ENCODE results near the gene RALBP1.
"Not testable (repeated sequence)": the region's sequence is repeated elsewhere in the genome, so short reads cannot be mapped to it uniquely, and the experiment has no call there.

RALBP1 gene

DNA sequence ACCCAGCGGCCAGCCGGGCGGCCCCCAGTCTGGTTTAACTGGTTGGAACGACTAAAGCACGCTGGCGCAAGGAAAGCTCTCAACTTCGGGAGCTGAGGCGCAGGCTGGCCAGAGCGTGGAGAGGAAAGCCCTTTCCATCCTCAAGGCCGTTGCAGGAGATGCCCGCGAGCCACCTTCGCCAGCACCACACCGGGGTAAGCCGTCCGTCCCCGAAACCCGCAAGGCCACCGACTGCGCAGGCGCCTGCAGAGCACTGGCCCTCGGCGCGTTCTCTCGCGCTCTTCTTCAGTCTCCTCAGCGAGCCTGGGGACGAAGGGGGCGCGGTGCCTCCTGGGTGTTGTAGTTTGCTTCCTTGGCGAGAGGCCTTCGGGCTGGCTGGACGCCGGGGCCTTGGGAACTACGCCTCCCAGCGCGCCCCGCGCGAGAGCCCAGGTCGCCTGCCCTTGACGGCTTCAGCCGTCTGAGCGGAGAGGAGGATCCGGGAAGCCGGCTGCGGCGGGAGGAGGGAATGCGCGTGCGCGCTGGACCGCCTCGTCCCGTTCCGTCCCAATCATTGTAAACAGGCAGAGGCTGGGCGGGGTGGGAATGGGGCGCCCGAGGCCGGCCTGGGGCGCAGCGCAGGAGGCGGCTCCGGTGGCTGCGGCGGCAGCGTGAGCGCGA, at the start of gene RALBP1:
TSS of gene RALBP1 (plus strand) at position 531 of the 660 bp plus-strand sequence. CDS start 37,533 bp downstream, outside the sequence.
- peak; percentile 95 for DNase-seq (ENCODE audit: low read depth, low spot score)

DNA sequence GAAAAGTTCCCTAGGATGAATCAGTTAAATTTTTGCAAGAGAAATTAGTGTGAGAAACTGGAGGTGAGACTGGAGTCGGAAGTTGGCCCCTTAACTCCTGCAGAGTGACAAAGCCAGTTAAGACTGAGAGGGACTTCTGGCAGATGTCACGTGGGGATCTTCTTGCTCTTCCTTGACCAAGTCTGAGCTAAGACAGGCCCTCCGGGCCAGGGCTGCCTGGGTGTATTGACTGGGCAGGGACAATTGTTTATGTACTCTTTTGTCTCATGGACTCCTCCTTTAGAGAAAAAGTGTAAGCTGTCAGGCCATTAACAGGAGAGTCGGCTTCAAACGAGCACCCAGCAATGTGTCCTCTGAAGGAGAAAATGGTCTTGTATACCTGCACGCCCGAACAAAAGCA, 48.6 kb upstream of the RALBP1 start:
- DNase-seq (ENCODE audit: low read depth, low spot score), result no peak

GRCh38 chr18:9428301-9428706, 47.0 kb upstream of the RALBP1 start:
- DNase-seq (ENCODE audit: low read depth, low spot score), result no peak

DNA sequence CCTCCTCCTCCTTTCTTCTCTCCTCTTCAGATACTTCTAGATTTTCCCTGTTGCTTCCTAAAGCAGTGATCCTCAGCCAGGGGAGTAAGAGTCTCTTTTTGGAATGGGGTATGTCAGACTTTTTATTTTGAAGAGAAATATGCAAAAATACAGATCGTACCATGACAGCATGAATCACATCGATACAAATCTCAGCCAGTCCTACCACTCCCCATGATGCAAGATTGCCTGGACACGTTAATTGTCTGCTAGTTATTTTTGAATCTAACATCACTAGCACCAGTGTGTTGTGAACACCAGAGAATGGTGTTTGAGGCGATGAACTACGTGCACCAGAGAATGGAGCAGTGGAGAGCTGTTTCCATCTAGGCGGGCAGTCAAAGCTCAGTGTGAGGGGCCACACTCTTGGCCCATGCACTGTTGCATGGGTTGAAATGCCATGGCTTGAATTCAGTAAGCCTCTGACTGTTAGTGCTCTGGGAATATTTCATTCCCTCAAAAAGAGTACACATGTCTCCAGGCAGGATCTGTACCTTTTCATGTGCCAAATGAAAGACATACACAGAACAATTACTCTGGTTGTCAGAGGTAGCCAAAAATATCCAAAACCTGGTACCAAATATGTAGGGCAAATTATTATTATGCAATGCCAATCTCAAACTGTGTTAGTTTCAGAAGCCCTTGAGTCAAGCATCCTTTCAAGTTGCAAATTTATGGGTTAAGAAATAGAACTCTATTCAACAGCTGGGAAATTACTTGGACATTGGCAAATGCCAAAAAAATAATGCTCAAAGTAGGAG, 46.3 kb upstream of the RALBP1 start:
- no peak for DNase-seq (ENCODE audit: low read depth, low spot score)

DNA sequence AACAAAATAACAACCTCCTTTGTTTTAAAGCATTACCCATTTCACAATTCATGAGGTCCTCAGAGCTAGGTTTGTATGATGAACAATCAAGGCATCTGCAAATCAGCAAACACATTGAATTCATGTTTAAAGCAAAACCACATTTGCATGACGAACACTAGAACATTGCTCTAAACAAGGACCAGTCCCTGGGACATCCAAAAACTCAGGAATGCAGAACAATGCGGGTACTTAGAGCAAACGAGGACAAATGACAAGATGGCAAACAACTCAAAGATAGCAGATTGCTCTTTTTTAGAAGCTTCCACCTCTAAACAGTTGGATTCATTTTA, 45.7 kb upstream of the RALBP1 start:
- DNase-seq (ENCODE audit: low read depth, low spot score), result no peak

DNA sequence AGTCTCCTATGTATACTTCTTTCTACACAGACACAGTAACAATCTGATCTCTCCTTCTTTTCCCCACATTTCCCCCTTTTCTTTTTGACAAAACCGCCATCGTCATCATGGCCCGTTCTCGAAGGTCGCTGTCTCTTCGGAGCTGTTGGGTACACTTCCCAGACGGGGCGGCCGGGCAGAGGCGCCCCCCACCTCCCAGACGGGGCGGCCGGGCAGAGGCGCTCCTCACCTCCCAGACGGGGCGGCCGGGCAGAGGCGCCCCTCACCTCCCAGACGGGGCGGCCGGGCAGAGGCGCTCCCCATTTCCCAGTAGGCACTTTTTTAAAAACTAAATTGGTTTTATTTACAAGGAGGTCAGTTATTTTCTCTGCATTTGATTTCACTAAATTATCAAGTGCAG, 45.0 kb upstream of the RALBP1 start:
- not testable (repeated sequence) for DNase-seq (ENCODE audit: low read depth, low spot score)

- no peak for DNase-seq (ENCODE audit: low read depth, low spot score)
Observed at GRCh38 chr18:9431296-9431695, 44.0 kb upstream of the RALBP1 start.

DNA sequence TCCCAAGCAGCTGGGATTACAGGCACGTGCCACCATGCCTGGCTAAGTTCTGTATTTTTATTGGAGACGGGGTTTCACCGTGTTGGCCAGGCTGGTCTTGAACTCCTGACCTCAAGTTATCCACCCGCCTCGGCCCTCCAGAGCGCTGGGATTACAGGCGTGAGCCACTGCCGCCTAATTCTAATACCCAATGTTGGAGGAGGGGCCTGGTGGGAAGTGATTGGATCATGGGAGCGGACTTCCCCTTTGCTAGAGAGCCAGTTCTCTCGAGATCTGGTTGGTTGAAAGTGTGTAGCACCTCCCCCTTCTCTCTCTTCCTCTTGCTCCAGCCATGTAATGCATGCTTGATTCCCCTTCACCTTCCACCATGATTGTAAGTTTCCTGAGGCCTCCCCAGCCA, 42.2 kb upstream of the RALBP1 start:
- not testable (repeated sequence) for DNase-seq (ENCODE audit: low read depth, low spot score)

DNA sequence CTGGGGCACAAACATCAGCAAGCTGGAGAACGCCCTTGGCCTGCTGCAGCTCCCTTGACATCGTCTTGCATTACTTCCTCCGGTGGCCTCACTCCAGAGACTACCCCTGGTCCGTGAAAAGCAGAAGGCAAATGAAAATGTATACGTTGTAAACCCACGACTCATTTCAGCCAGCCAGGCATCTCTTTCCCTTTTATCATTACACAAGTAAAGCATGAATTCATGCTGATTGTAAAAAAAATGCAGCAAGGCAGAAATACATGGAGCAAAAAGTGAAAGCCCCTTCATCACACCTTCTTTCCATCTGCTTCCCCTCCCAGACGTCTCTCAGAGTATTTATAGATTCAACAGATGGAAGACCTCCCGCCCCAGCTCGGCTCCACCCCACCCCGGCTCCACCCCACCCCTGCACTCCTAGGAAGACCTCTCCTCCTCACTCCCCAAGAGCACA, 41.6 kb upstream of the RALBP1 start:
- no peak for DNase-seq (ENCODE audit: low read depth, low spot score)

DNA sequence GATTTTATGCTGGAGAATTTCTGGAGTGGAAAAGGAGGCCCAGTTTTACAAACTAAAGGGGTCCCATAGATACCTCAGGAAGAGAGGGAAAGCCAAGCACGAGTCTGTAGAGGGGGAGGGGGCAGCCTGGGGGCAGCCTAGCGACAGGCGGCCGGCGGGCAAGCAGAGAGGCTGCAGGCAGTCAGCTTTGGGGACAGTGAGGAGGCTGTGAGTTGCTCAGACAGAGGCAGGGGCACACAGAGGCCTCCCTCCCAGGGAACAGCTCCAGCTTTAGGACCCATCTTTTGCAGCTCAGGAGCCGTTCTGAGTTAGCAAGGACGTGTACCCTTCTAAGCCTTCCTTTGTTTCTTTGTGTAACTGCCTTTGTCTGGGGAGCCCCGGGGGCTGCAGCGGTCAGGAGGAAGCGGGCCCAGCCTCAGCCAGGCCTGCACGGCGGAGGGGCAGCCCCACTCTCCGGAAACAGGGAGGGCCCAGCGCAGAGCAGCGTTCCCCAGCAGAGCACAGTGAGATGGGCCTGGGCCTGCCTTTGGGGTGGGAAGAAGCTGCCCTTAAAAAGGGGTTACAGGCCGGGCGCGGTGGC, 41.1 kb upstream of the RALBP1 start:
- no peak for DNase-seq (ENCODE audit: low read depth, low spot score)

GRCh38 chr18:9435041-9435440, 40.3 kb upstream of the RALBP1 start:
- DNase-seq (ENCODE audit: low read depth, low spot score), result no peak

- DNase-seq (ENCODE audit: low read depth, low spot score), result no peak
Observed at GRCh38 chr18:9436206-9436929, 38.9 kb upstream of the RALBP1 start.

- no peak for DNase-seq (ENCODE audit: low read depth, low spot score)
Observed at GRCh38 chr18:9437021-9437437, 38.3 kb upstream of the RALBP1 start.

GRCh38 chr18:9437672-9438071, 37.6 kb upstream of the RALBP1 start:
- no peak for DNase-seq (ENCODE audit: low read depth, low spot score)

DNA sequence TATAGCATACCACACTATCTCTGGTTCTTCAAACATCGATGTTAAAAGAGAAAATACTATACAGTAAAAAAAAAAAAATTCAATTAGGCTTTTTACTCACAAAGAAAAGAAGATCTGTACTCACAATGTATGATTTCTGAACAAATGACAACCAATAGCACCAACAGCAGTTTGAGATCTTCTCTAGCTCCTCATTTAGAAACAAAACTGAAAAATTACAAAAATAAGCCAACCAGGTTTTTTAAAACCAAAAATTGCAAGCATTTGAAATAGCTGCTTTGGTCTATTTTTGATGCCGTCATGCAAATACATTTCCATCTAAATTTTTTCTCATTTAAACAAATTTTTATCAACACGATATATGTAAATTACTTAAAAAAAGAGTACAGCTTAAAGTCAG, 34.3 kb upstream of the RALBP1 start:
- DNase-seq (ENCODE audit: low read depth, low spot score), result no peak

DNA sequence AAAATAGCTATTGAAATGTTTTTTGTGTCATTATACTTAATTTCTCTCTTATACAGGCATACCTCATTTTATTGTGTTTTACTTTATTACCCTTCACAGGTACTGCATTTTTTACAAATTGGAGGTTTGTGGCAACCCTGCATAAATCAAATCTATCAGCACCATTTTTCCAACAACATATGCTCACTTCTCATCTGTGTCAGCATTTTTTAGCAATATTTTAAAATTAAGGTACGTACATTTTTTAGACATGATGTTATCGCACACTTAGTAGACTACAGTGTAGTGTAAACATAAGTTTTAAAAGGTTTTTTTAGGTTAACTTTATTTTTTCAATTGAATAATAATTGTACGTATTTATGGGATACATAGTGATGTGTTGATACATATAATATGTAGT, 30.8 kb upstream of the RALBP1 start:
- DNase-seq (ENCODE audit: low read depth, low spot score), result no peak

DNA sequence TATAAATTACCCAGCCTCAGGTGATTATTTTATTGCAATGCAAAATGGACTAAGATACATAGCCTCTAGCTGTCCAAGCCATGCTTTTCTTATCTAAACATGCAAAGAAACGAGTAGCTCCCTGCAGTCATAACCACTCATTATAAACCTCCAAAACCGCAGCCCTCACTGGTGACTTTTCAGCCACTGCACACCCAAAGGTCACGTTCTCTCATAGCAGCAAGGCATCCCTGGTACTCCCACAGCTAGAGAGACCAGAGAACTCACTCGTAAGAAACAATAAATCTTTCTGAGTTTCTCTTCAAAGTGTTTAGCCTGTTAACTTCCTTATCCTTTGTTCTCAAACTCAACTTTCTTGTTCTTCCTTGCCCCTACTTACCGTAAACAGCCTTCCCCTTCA, 28.5 kb upstream of the RALBP1 start:
- no peak for DNase-seq (ENCODE audit: low read depth, low spot score)

GRCh38 chr18:9447334-9447733, 28.0 kb upstream of the RALBP1 start:
- DNase-seq (ENCODE audit: low read depth, low spot score), result no peak

DNA sequence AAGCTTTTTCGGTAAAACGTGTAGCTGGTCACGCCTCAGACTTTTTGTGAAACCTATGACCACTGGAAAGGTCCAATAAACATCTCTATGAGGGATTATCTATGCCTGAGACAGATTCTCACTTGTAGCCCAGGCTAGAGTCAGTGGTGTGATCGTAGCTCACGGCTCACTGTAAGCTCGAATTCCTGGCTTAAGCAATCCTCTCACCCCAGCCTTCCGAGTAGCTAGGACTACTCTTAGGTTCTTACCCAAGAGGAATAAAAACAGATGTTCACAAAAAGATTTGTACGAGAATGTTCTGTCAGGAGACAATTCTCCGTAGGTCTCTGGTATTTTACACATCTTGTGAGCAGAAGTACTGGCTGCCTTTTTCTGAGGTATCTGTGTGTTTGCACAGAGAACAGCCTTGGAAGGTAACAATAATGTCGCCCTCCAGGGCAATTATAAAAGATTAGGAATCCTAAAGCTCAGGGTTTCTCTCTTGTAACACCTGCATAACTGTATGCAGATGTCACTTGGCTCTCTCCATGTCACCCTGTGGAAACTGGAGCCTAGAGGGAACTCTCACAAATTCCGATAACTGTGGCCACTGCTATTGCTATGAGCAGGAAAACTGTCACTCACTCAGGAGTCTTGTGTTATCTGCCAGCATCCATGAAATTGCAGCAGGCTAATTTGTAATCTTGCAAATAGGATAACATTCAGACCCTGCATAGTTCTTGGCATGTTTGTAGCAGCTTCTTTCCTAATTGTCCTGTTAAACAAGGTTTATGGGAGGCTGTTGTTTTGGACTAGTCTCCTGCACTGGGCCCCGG, 25.5 kb upstream of the RALBP1 start:
- DNase-seq (ENCODE audit: low read depth, low spot score), result no peak

- not testable (repeated sequence) for DNase-seq (ENCODE audit: low read depth, low spot score)
Observed at GRCh38 chr18:9450920-9451319, 24.4 kb upstream of the RALBP1 start.

DNA sequence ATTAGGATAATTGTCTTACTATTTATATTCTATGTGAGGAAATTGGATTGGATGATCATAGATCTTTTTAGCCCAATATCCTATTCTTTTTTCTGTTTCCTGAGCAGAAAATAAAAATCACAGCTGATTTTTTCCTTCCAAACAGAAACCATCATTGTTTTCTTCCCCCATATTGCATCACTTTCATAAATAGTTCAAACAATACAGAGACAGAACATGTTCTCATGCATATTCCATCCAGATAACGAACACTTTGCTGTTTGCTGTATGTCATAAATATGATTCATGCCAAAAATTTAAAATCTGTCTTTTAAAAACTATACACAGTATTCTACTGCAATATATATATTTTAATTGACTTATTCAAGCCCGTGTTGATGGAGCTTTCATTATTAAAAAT, 22.0 kb upstream of the RALBP1 start:
- DNase-seq (ENCODE audit: low read depth, low spot score), result no peak
